ENCODE results near the gene ME1. TPM values are rescaled to one million over a fixed set of nuclear protein-coding genes. Genes with fewer than 3 reads are reported as not detected.
A peak's percentile ranks its signal among the peaks of the same experiment; 100 is the strongest.

The ME1 gene
- total RNA-seq, 2 donors from 2014 or later = 7.5 to 15.4 TPM

DNA sequence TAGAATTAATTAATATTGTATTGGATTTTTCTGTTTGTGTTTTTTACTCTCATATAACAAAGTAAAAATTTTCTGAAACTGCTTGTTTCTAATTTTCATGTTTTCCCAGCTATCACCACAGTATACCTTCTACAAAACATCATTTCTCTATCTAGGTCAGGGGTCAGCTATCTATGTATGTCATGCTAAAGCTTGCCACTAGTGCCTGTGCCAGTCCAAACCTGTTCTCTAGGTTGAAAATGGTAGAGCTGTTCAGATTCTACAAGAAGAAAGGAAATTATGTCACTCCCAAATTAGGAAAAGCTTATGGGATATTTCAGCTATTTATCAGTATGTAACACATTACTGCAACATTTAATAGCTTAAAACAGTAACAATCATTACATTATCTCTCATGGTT lies 5.8 kb upstream of the ME1 start:
- H3K9ac ChIP-seq (ENCODE audit: extremely low read depth, low read length, poor library complexity, severe bottlenecking) = no peak overlapping the region
- Mint-ChIP-seq H3K27ac (no peak overlapping the region), H3K27me3 (ENCODE audit: insufficient read depth) (no peaks in the 10 kb centered on the region), H3K36me3 (ENCODE audit: low read depth) (no peaks in the 10 kb centered on the region), H3K4me3 (no peak overlapping the region), H3K9me3 (no peaks in the 10 kb centered on the region), H3K4me1 (peaks cover 5% of the 10 kb centered on the region)
- no peaks in the 10 kb centered on the region for H3K36me3 ChIP-seq (ENCODE audit: control insufficient read depth, insufficient read depth, low read length)
- H3K9me3 ChIP-seq (ENCODE audit: control insufficient read depth, low read length) = no peaks in the 10 kb centered on the region
- DNase-seq = no peak
- TF ChIP-seq, protein P1, sequence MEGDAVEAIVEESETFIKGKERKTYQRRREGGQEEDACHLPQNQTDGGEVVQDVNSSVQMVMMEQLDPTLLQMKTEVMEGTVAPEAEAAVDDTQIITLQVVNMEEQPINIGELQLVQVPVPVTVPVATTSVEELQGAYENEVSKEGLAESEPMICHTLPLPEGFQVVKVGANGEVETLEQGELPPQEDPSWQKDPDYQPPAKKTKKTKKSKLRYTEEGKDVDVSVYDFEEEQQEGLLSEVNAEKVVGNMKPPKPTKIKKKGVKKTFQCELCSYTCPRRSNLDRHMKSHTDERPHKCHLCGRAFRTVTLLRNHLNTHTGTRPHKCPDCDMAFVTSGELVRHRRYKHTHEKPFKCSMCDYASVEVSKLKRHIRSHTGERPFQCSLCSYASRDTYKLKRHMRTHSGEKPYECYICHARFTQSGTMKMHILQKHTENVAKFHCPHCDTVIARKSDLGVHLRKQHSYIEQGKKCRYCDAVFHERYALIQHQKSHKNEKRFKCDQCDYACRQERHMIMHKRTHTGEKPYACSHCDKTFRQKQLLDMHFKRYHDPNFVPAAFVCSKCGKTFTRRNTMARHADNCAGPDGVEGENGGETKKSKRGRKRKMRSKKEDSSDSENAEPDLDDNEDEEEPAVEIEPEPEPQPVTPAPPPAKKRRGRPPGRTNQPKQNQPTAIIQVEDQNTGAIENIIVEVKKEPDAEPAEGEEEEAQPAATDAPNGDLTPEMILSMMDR (conservative IDR thresholded peaks at IDR 0.05) = peak; percentile 19
- H3K27me3 ChIP-seq (ENCODE audit: control insufficient read depth, insufficient read depth, low read length, poor library complexity, severe bottlenecking) = no peaks in the 10 kb centered on the region
- no peaks in the 10 kb centered on the region for H3K4me1 ChIP-seq (ENCODE audit: control insufficient read depth, insufficient read depth, low read length)
- H3K27ac ChIP-seq (ENCODE audit: low read depth, low read length) = no peak overlapping the region
- H3K4me3 ChIP-seq (ENCODE audit: low read length) = no peak overlapping the region

DNA sequence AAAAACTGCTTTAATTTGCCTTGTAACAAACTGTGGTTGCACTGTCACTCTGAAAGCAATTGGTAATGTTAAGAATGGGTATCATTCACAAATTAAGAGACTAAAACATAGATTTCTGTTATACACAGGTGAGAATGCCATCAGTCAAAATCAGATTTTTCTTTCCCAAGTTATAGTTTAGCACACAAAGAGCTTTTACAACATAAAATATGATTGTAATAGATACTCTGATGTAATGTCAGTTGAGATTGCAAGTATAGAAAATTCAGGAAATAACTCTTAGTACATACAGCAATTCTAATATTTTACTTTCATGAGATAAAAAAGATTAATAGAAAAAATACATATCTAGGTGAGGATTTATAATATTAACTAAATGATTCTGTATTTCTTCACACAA lies 2.3 kb upstream of the ME1 start:
- H3K9me3 Mint-ChIP-seq = no peaks in the 10 kb centered on the region

DNA sequence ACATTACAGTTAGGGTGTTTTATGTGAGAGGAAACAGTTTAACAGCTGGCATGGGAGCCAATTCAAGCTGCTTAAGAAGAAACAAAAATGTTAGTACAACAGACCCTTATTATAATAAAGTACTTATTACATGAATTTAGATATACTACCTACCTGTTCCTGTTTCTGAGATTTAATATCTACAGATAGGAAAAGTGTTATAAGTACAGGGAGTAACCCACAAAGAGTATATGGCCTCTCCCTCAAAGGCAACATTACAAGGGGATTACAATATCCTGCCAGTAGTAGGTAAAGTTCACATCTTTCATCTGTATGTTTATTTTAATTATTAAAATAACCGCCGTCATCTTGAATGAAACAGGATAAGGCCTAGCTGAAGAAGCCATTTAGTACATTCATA lies 1.8 kb upstream of the ME1 start:
- no peak overlapping the region for H3K9ac ChIP-seq (ENCODE audit: extremely low read depth, low read length, poor library complexity, severe bottlenecking)
- TF ChIP-seq, protein P1 (conservative IDR thresholded peaks at IDR 0.05) = no peak
- no peaks in the 10 kb centered on the region for H3K4me1 ChIP-seq (ENCODE audit: control insufficient read depth, insufficient read depth, low read length)
- WGBS, 2 experiments (ENCODE audit: insufficient coverage in 1 of 2, insufficient read length in 1 of 2) = 93% methylated on average over 2 of the region's 2 CpGs; no CpG with 5 or more reads in 1 of the 2 experiments
- H3K36me3 ChIP-seq (ENCODE audit: control insufficient read depth, insufficient read depth, low read length) = no peaks in the 10 kb centered on the region
- Mint-ChIP-seq H3K4me3 (no peak overlapping the region), H3K27ac (no peak overlapping the region), H3K9me3 (no peaks in the 10 kb centered on the region), H3K27me3 (ENCODE audit: insufficient read depth) (peaks cover 3% of the 10 kb centered on the region), H3K4me1 (peaks cover 16% of the 10 kb centered on the region), H3K36me3 (ENCODE audit: low read depth) (no peaks in the 10 kb centered on the region)
- no peak for DNase-seq
- no peak overlapping the region for H3K27ac ChIP-seq (ENCODE audit: low read depth, low read length)
- H3K9me3 ChIP-seq (ENCODE audit: control insufficient read depth, low read length) = no peaks in the 10 kb centered on the region
- H3K4me3 ChIP-seq (ENCODE audit: low read length) = no peak overlapping the region
- no peaks in the 10 kb centered on the region for H3K27me3 ChIP-seq (ENCODE audit: control insufficient read depth, insufficient read depth, low read length, poor library complexity, severe bottlenecking)

More for the DNA sequence above, 2.3 kb upstream of the ME1 start:
- Histone ChIP-seq H3K4me1 (ENCODE audit: control insufficient read depth, insufficient read depth, low read length) (no peaks in the 10 kb centered on the region), H3K9ac (ENCODE audit: extremely low read depth, low read length, poor library complexity, severe bottlenecking) (no peak overlapping the region), H3K27me3 (ENCODE audit: control insufficient read depth, insufficient read depth, low read length, poor library complexity, severe bottlenecking) (no peaks in the 10 kb centered on the region), H3K4me3 (ENCODE audit: low read length) (no peak overlapping the region), H3K27ac (ENCODE audit: low read depth, low read length) (no peak overlapping the region), H3K36me3 (ENCODE audit: control insufficient read depth, insufficient read depth, low read length) (no peaks in the 10 kb centered on the region), H3K9me3 (ENCODE audit: control insufficient read depth, low read length) (no peaks in the 10 kb centered on the region)
- TF ChIP-seq, protein P1 (conservative IDR thresholded peaks at IDR 0.05) = no peak
- no peak for DNase-seq
- H3K27ac Mint-ChIP-seq = no peak overlapping the region
- H3K4me1 Mint-ChIP-seq = peaks cover 16% of the 10 kb centered on the region
- no peaks in the 10 kb centered on the region for H3K36me3 Mint-ChIP-seq (ENCODE audit: low read depth)
- peaks cover 3% of the 10 kb centered on the region for H3K27me3 Mint-ChIP-seq (ENCODE audit: insufficient read depth)
- no peak overlapping the region for H3K4me3 Mint-ChIP-seq
